Measurements from ENCODE around the gene CHCHD3. TPM values are rescaled to one million over a fixed set of nuclear protein-coding genes. Genes with fewer than 3 reads are reported as not detected.
"Not testable (repeated sequence)": the region's sequence is repeated elsewhere in the genome, so short reads cannot be mapped to it uniquely, and the experiment has no call there.

Gene CHCHD3
- total RNA-seq, 1 donor from 2014 or later, result 57.1 TPM

DNA sequence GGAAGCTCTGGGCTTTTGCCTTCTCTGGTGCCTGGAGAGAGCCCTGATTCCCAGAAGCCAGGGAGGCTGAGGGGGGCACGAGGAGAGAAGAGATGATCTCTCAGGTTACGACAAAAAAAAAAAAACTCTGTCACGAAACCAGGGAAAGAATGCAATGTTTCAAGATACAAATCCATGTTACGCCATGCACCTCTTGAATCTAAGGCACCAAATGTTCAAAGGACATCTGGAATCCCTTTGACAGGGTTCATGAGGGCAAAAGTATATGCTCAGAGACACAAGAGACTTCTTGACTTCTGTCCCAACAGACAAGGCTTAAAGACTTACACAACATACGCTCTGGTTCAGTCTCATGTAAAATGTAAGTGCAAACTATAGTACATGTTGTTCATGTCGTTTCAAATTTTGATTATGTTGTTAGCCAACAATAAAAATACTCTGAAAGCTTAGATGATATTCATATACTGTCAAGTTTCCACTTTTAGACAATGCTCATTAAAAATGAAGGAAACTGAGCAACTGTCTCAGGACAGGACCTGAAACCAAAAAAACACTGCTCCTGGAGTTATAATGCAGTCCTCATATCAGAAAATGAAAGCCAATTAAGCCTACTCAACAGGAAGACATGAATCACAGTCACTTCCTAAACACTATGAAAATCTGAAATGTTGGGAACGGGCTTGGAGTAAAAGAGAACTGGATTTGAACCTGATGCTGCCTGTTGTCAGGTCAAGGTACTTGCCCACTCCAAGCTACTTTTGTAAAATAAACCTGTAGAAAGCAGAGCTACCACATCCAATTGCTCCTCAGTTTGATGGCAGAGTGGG, 72.3 kb downstream of the CHCHD3 start:
- intact Hi-C loops (cut with micrococcal nuclease), result no loop called here

- intact Hi-C loops (cut with micrococcal nuclease), result no loop called here
Observed at GRCh38 chr7:133007961-133008360, 73.9 kb downstream of the CHCHD3 start.

DNA sequence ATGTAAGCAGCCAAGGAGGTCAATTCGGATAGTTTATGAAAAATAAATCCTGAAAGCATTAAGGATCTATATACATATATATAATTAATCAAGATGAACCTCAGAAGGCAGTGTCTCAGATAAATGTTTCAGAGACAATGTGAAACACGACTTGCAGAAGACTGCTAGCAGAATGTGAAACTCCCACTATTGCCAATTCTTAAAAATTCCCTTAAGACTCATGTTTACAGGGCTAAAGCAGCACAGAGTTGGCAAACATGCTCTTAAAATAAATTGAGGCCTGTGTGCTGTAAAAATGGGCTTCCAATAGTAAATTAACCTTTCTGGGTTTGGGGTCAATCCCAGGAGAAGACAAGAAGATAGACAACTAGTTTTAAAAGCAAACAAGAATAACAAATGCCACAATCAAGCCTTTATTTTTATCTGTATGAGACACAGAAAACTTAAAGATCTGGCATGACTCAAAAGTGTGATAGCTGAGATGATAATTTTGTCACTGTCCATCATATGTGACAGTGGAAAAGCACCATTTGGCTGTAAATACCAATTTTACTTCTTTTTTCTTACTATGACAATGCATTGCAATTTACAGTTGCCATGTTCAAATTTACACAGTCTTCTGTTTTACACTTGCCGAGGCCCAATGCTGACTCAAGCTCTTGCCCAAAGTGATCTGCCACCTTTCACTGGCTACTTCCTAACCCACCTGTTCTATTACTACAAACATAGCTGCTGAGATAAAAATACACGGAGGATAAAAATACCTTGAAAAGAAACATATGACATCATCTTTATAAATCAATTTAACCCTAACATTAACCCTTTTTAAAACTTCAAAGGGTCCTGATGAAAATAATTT, 78.6 kb downstream of the CHCHD3 start:
- intact Hi-C loops (cut with micrococcal nuclease), result no loop called here

- intact Hi-C loops (cut with micrococcal nuclease), result no loop called here
Observed at GRCh38 chr7:133001727-133002126, 80.2 kb downstream of the CHCHD3 start.

DNA sequence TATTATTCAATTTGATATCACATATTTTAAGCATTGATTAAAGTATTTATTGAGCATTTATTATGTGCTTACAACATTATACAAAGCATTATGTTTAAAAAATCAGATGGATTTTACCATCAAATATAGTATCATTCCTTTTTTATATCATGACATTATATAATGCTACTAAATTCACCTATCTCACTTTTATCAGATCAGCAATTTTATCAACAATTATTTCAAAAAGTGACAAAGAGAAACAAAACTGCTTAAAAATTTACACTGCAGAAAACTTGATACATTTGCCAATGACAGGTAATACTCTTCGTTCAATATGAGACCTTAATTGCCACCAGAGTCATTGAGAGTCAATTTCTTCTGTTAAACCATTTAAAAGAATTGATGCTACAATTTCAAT, 82.0 kb downstream of the CHCHD3 start:
- intact Hi-C loops (cut with micrococcal nuclease), result no loop called here

DNA sequence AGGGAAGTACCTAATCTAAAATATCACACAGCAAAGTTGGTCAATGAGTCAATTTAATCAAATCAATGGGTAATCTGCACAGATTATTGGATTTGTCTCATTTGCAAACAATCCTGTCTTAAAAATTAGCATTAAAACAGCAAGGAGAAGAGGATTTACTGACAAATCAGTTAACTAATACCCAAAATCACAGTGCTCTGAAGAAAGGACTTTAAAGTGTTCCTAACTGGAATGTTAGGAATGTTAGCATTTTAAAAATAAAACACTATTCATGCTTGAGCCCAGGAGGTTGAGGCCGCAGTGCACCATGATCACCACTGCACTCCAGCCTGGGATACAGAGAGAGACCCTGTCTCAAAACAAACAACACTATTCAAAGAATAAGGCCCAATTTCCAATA, 83.1 kb downstream of the CHCHD3 start:
- intact Hi-C loops (cut with micrococcal nuclease), result no loop called here

- intact Hi-C loops (cut with micrococcal nuclease), result no loop called here
Observed at GRCh38 chr7:132997505-132997904, 84.4 kb downstream of the CHCHD3 start.

GRCh38 chr7:132996581-132997242, 85.2 kb downstream of the CHCHD3 start:
- intact Hi-C loops (cut with micrococcal nuclease), result no loop called here

DNA sequence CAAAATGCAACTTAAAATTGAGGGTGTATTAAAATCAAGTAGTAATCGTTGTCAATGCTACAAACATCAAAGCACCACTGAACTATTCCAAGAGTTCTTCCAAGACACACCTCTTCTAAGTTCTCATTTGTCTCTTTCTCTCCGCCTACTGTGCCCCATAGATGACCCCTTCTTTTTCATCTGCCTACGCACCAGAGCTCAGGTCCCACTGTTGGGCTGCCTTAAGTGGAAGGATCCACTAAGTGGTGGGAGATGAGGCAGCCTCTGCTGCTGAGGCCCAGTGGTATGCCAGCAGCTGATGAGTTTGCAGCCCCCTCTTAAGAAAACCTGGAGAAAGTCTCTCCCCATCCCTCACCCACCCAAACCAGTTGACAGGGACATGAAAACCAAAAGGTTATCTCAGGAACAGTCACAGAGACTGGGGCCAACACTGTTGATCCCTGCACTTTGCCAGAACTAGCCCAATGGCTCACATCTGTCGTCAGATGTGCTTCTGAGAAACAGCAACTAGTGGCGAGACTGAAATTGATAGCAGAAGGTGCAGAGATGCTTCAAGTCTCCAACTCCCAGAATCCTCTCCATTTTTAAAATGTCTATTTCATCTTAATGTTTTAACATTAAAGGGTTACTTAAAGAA, 88.4 kb downstream of the CHCHD3 start:
- intact Hi-C loops (cut with micrococcal nuclease), result no loop called here

- intact Hi-C loops (cut with micrococcal nuclease), result no loop called here
Observed at GRCh38 chr7:132991615-132992587, 90.0 kb downstream of the CHCHD3 start.

DNA sequence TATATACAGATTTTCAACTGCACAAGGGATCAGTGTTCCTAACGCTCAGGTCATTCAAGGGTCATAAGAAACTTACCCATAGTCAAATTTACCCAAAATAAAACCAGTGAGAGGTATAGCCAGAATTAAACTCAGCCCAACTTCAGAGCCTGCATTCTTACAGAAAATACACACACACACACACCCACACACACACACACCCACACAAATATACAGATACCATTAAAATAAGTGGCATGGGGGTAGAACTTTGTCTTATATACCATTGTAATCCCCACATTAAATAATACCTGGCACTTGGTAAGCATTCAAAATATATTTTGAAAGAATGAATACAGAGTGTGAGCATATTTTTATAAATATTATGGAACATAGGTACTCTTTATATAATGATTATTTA, 93.8 kb downstream of the CHCHD3 start:
- intact Hi-C loops (cut with micrococcal nuclease), result no loop called here

DNA sequence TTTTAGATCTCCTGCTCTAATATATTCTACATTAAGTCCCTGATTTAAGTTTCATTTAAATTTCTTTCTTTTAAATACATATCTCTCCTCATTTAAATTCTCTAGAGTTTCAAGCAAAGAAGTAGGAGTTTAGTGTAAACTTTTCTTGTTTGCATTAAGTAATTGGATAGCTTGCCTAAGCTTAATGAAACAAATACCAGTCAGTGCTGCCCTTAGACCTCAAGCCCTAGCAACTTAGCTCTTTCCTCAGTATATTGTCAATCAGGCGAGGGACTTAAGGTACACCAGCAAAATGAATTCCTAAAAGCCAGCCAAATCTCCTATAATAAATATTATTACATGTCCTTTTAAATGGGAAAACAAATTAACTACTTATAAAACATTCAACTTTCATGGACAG, 101.5 kb downstream of the CHCHD3 start:
- intact Hi-C loops (cut with micrococcal nuclease), result no loop called here

DNA sequence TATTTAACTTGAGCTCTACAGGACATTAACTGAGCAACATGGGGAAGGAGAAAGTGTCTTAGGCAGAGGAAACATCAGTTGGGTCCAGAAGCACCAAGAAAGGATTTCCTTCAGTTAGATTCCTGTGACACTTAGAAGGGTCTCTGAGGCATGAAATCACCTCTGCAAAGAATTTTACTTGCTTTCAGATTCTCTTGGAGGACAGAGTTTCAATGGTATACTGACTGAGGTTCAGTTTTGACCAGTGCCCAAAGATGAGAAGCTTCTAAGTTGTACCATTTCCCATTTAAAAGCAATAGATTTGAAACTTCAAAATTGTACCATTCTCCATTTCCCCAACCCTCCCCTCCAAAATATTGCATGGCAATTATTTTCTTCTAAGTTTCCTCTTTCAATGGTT, 102.4 kb downstream of the CHCHD3 start:
- intact Hi-C loops (cut with micrococcal nuclease), result no loop called here

- intact Hi-C loops (cut with micrococcal nuclease), result no loop called here
Observed at GRCh38 chr7:132977234-132977633, 104.7 kb downstream of the CHCHD3 start.

GRCh38 chr7:132972745-132973144, 109.1 kb downstream of the CHCHD3 start:
- intact Hi-C loops (cut with micrococcal nuclease), result no loop called here

DNA sequence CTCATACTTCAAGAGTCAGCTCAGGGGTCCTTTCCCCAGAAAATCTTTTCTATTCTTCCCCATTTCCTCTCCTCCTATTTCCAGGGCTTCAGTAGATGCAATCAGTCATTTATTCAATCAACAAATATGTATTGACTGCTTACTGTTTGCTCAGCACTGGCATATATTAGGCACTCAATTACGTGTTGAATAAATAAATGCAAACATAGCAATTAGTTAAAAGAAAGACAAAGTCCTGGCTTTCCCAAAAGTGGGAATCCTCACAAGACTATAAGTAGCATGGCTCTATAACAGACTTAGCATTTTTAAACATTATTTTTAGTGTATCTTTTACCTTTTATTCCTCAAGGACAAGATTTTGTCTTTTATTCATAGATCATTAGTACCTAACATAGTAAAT, 111.6 kb downstream of the CHCHD3 start:
- intact Hi-C loops (cut with micrococcal nuclease), result no loop called here

DNA sequence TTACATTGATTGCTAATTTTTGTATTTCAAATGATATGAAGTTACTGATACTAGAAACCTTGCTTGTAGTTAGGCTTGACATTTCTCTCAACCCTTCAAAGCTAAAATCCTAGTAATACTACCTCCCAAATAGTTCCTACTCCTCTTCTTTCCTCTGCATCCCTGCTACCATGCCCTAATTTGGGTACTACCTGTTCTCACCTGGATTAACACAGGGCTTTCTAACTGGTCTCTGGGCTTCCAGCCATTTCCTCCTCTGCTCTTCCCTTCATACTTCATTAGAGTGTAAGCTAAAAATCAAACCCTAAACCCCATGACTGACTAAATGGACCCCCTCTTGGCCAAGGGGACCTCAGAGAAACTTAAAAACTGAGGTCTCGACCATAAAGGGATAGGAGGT, 112.4 kb downstream of the CHCHD3 start:
- intact Hi-C loops (cut with micrococcal nuclease), result no loop called here

DNA sequence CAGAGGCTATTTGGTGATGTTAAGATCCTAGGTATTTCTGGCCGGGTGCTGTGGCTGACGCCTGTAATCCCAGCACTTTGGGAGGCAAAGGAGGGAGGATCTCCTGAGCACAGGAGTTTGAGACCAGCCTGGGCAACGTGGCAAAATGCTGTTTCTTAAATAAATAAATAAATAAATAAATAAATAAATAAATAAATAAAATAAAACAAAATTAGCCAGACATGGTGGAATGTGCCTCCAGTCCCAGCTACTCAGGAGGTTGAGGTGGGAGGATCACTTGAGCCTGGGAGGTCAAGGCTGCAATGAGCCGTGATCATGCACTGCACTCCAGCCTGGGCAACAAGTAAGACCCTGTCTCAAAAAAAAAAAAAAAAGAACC, 114.4 kb downstream of the CHCHD3 start:
- intact Hi-C loops (cut with micrococcal nuclease), result not testable (repeated sequence)

DNA sequence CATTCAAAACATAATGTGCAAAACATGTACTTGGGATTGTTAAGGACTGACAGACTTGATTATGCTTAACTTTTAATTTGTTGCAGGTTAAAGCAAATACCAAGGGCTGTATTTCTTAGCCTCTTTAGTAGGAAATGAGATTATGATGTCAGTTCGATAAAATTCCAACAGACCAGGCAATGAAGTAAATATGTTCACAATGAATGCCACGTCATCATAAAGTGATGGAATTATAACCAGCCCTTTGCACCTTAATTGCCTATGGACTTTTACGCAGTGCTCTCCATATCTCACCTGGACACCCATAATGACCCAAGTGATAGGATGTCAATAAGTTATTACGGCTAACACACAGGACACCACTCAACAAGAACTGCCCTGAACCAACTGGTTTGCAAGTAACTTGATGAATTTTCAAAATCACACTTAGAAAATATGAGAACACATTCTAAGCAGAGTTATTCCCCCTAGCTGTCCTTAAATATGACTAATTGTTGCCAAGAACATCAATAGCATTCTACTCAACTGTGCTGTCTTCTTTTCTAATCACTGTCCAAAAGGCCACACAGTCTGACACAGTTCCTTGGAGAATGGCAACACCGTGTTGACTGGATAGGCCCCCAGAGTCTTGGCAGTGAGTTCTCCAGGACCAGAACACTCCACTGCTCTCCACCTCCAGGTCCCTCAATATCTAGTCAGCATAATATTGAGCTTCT, 115.0 kb downstream of the CHCHD3 start:
- intact Hi-C loops (cut with micrococcal nuclease), result no loop called here

DNA sequence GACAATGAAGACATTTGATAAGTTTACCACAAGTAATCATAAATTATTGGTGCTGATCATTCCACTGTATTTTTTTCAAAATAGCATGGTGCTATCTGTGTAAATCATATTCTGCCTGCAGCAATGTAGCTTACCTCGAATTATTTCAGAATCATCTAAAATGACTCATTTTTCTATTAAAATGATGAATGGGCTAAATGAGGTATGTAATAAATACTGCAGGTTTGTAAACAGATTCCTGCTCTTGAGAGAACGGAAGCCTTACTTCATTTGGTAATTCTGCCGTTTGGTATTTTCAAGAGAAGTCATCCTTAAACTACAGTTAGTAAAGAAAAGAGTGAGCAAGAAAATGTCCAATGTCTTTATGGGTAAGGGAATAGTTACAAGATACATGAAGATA, 115.9 kb downstream of the CHCHD3 start:
- intact Hi-C loops (cut with micrococcal nuclease), result no loop called here
